ENCODE data around the gene SEMA3A.

The SEMA3A gene

DNA sequence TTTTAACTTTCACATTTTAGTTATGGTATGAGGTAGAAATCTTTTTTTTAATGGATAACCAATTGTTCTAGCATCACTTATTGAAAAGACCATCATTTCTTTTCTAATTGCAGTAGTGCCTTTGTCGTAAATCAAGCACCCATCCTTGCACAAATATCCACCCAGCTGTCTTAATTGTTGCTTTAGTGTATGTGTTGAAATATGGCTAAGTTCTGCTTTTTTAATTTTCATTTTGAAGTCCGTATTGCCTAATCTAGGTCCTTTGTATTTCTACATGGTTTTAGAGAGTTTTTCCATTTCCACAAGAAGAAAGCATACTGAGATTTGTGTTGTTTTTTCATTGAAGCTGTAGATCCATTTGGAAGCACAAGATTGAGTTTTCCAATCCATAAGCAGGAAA, 286.1 kb downstream of the SEMA3A start:
- DNase-seq: no peak

All from CD4-positive, alpha-beta T cell treated with Interleukin-21 for 1 hour (primary cell).